Rectal smooth muscle tissue (tissue), 1 donor: ENCODE results near the gene OR10A4.
"Not testable (repeated sequence)": the region's sequence is repeated elsewhere in the genome, so short reads cannot be mapped to it uniquely, and the experiment has no call there.

Experiments used
- H3K27ac ChIP-seq: one replicate; pipeline ENCODE4 v1.7.0; 2013; ENCODE audit warnings: low read depth, low read length, inconsistent platforms
- H3K27me3 ChIP-seq: one replicate; pipeline ENCODE4 v1.7.0; 2013; ENCODE audit warnings: low read length; ENCODE audit not compliant: control insufficient read depth, insufficient read depth
- H3K36me3 ChIP-seq: one replicate; pipeline ENCODE4 v1.7.0; 2013; ENCODE audit warnings: low read length; ENCODE audit not compliant: control insufficient read depth, insufficient read depth
- H3K4me1 ChIP-seq: one replicate; pipeline ENCODE4 v1.7.0; 2013; ENCODE audit warnings: low read length; ENCODE audit not compliant: control insufficient read depth, insufficient read depth
- H3K4me3 ChIP-seq: one replicate; pipeline ENCODE4 v1.7.0; 2013; ENCODE audit warnings: low read length
- H3K9ac ChIP-seq: one replicate; pipeline ENCODE4 v1.7.0; 2013; ENCODE audit warnings: low read length

Gene OR10A4

GRCh38 chr11:6876325-6876724 lies at the start of gene OR10A4:
TSS of gene OR10A4 (plus strand) at chr11:6876625. CDS start at chr11:6876648, 23 bp downstream.
- Histone ChIP-seq H3K27me3 (no peaks in the 10 kb centered on the region), H3K4me1 (no peaks in the 10 kb centered on the region), H3K27ac (no peak within 1 kb of the TSS), H3K4me3 (no peak within 1 kb of the TSS), H3K9ac (no peak within 1 kb of the TSS), H3K36me3 (no peaks in the 10 kb centered on the region)

GRCh38 chr11:6828103-6828502 lies 48.3 kb upstream of the OR10A4 start:
- H3K36me3 ChIP-seq, result no peaks in the 10 kb centered on the region
- H3K27ac ChIP-seq, result no peak overlapping the region
- no peaks in the 10 kb centered on the region for H3K4me1 ChIP-seq
- H3K4me3 ChIP-seq, result no peak overlapping the region
- H3K27me3 ChIP-seq, result no peaks in the 10 kb centered on the region
- no peak overlapping the region for H3K9ac ChIP-seq

GRCh38 chr11:6833356-6833755 lies 43.1 kb upstream of the OR10A4 start:
- H3K9ac ChIP-seq, result no peak overlapping the region
- no peak overlapping the region for H3K4me3 ChIP-seq
- H3K36me3 ChIP-seq, result no peaks in the 10 kb centered on the region
- H3K4me1 ChIP-seq, result no peaks in the 10 kb centered on the region
- no peaks in the 10 kb centered on the region for H3K27me3 ChIP-seq
- H3K27ac ChIP-seq, result no peak overlapping the region

- H3K4me1 ChIP-seq, result no peaks in the 10 kb centered on the region
- H3K27me3 ChIP-seq, result no peaks in the 10 kb centered on the region
- no peaks in the 10 kb centered on the region for H3K36me3 ChIP-seq
- no peak overlapping the region for H3K27ac ChIP-seq
- H3K4me3 ChIP-seq, result no peak overlapping the region
- H3K9ac ChIP-seq, result no peak overlapping the region
Observed at GRCh38 chr11:6834021-6834420, 42.4 kb upstream of the OR10A4 start.

- no peak overlapping the region for H3K27ac ChIP-seq
- H3K4me1 ChIP-seq, result no peaks in the 10 kb centered on the region
- H3K9ac ChIP-seq, result no peak overlapping the region
- H3K27me3 ChIP-seq, result no peaks in the 10 kb centered on the region
- no peak overlapping the region for H3K4me3 ChIP-seq
- H3K36me3 ChIP-seq, result no peaks in the 10 kb centered on the region
Observed at GRCh38 chr11:6841694-6842093, 34.7 kb upstream of the OR10A4 start.

- Histone ChIP-seq H3K4me1 (no peaks in the 10 kb centered on the region), H3K4me3 (no peak overlapping the region), H3K9ac (no peak overlapping the region), H3K36me3 (no peaks in the 10 kb centered on the region), H3K27me3 (no peaks in the 10 kb centered on the region), H3K27ac (no peak overlapping the region)
Observed at GRCh38 chr11:6843670-6844069, 32.8 kb upstream of the OR10A4 start.

GRCh38 chr11:6844356-6844755 lies 32.1 kb upstream of the OR10A4 start:
- Histone ChIP-seq H3K27ac (no peak overlapping the region), H3K27me3 (no peaks in the 10 kb centered on the region), H3K9ac (no peak overlapping the region), H3K4me1 (no peaks in the 10 kb centered on the region), H3K4me3 (no peak overlapping the region), H3K36me3 (no peaks in the 10 kb centered on the region)

GRCh38 chr11:6845383-6845782 lies 31.0 kb upstream of the OR10A4 start, which contains the start of gene OR10A5:
TSS of gene OR10A5 (plus strand) at chr11:6845683. CDS start at chr11:6845683, 0 bp downstream.
- Histone ChIP-seq H3K4me3 (no peak within 1 kb of the TSS), H3K27ac (no peak within 1 kb of the TSS), H3K36me3 (no peaks in the 10 kb centered on the region), H3K9ac (no peak within 1 kb of the TSS), H3K4me1 (no peaks in the 10 kb centered on the region), H3K27me3 (no peaks in the 10 kb centered on the region)

GRCh38 chr11:6850526-6850925 lies 25.9 kb upstream of the OR10A4 start:
- no peaks in the 10 kb centered on the region for H3K36me3 ChIP-seq
- H3K27me3 ChIP-seq, result no peaks in the 10 kb centered on the region
- no peak overlapping the region for H3K9ac ChIP-seq
- H3K4me3 ChIP-seq, result no peak overlapping the region
- no peak overlapping the region for H3K27ac ChIP-seq
- no peaks in the 10 kb centered on the region for H3K4me1 ChIP-seq

GRCh38 chr11:6854801-6855200 lies 21.6 kb upstream of the OR10A4 start:
- not testable (repeated sequence) for H3K27ac ChIP-seq, H3K27me3 ChIP-seq, H3K9ac ChIP-seq, H3K4me3 ChIP-seq, H3K4me1 ChIP-seq, H3K36me3 ChIP-seq

- no peak overlapping the region for H3K4me3 ChIP-seq
- H3K27ac ChIP-seq, result no peak overlapping the region
- H3K27me3 ChIP-seq, result no peaks in the 10 kb centered on the region
- H3K9ac ChIP-seq, result no peak overlapping the region
- no peaks in the 10 kb centered on the region for H3K36me3 ChIP-seq
- H3K4me1 ChIP-seq, result no peaks in the 10 kb centered on the region
Observed at GRCh38 chr11:6855971-6856541, 20.4 kb upstream of the OR10A4 start.

GRCh38 chr11:6856871-6857270 lies 19.6 kb upstream of the OR10A4 start:
- H3K4me1 ChIP-seq, result no peaks in the 10 kb centered on the region
- H3K27ac ChIP-seq, result no peak overlapping the region
- H3K4me3 ChIP-seq, result no peak overlapping the region
- H3K36me3 ChIP-seq, result no peaks in the 10 kb centered on the region
- H3K27me3 ChIP-seq, result no peaks in the 10 kb centered on the region
- H3K9ac ChIP-seq, result no peak overlapping the region

GRCh38 chr11:6862961-6863360 lies 13.5 kb upstream of the OR10A4 start, which contains the start of gene OR10A2:
TSS of gene OR10A2 (plus strand) at chr11:6863057. CDS start at chr11:6869755, 6,698 bp downstream.
- H3K9ac ChIP-seq, result no peak within 1 kb of the TSS
- H3K4me3 ChIP-seq, result no peak within 1 kb of the TSS
- no peaks in the 10 kb centered on the region for H3K4me1 ChIP-seq
- no peak within 1 kb of the TSS for H3K27ac ChIP-seq
- H3K27me3 ChIP-seq, result no peaks in the 10 kb centered on the region
- no peaks in the 10 kb centered on the region for H3K36me3 ChIP-seq
